ENCODE data around the gene ZNF710.

- TF ChIP-seq RAD21 (IDR thresholded peaks at IDR 0.05; ENCODE audit: low read length) (no peak), CTCF (conservative IDR thresholded peaks at IDR 0.05; ENCODE audit: low read depth, low read length) (no peak), NFE2L2 (IDR thresholded peaks at IDR 0.05; ENCODE audit: low read depth, low read length) (no peak), FOS (IDR thresholded peaks at IDR 0.05; ENCODE audit: low read depth, low read length) (no peak), RFX5 (IDR thresholded peaks at IDR 0.05; ENCODE audit: low read depth, low read length) (no peak)
Measured at GRCh38 chr15:90044191-90044590, 43.1 kb downstream of the ZNF710 start.
